Epidermal melanocyte (primary cell): ENCODE data around the gene PRR14L.
"Not testable (repeated sequence)": the region's sequence is repeated elsewhere in the genome, so short reads cannot be mapped to it uniquely, and the experiment has no call there.

Experiments
- DNase-seq: peaks from one replicate; pipeline ENCODE4 v3.0.0; 2011; ENCODE audit warnings: low spot score; ENCODE audit not compliant: insufficient read length

Gene PRR14L

GRCh38 chr22:31740314-31740713, 9.6 kb downstream of the PRR14L start:
- DNase-seq = not testable (repeated sequence)

- DNase-seq = no peak
These were observed 10.1 kb downstream of the PRR14L start for GRCh38 chr22:31739795-31740201.

- no peak for DNase-seq
These were observed 11.4 kb downstream of the PRR14L start for GRCh38 chr22:31738566-31738965.

GRCh38 chr22:31737932-31738331, 12.0 kb downstream of the PRR14L start:
- DNase-seq = no peak

GRCh38 chr22:31736458-31736857, 13.5 kb downstream of the PRR14L start:
- no peak for DNase-seq

- no peak for DNase-seq
These were observed 15.4 kb downstream of the PRR14L start for GRCh38 chr22:31734512-31734911.

- DNase-seq = no peak
These were observed 16.3 kb downstream of the PRR14L start for GRCh38 chr22:31733580-31734079.

- DNase-seq = no peak
These were observed 17.7 kb downstream of the PRR14L start for GRCh38 chr22:31732089-31732829.

GRCh38 chr22:31730344-31730711, 19.6 kb downstream of the PRR14L start:
- DNase-seq = no peak

- DNase-seq = no peak
These were observed 21.1 kb downstream of the PRR14L start for GRCh38 chr22:31728857-31729256.

- DNase-seq = no peak
These were observed 23.2 kb downstream of the PRR14L start for GRCh38 chr22:31726692-31727091.

- no peak for DNase-seq
These were observed 26.2 kb downstream of the PRR14L start for GRCh38 chr22:31723723-31724122.

GRCh38 chr22:31719850-31720471, 30.0 kb downstream of the PRR14L start:
- DNase-seq = no peak

- no peak for DNase-seq
These were observed 34.7 kb downstream of the PRR14L start for GRCh38 chr22:31715147-31715778.

GRCh38 chr22:31711226-31711625, 38.7 kb downstream of the PRR14L start:
- not testable (repeated sequence) for DNase-seq

- DNase-seq = no peak
These were observed 42.4 kb downstream of the PRR14L start for GRCh38 chr22:31707519-31707918.

GRCh38 chr22:31695423-31695822, 54.5 kb downstream of the PRR14L start:
- no peak for DNase-seq

GRCh38 chr22:31694046-31694445, 55.9 kb downstream of the PRR14L start:
- DNase-seq = not testable (repeated sequence)

GRCh38 chr22:31692186-31692886, 57.6 kb downstream of the PRR14L start:
- DNase-seq = no peak

- DNase-seq = no peak
These were observed 58.5 kb downstream of the PRR14L start for GRCh38 chr22:31691408-31691807.

GRCh38 chr22:31683181-31684105, 66.5 kb downstream of the PRR14L start:
- DNase-seq = no peak
